HCT116 (cell line): ENCODE data around the gene ETS1. TPM values are rescaled to one million over a fixed set of nuclear protein-coding genes. Genes with fewer than 3 reads are reported as not detected.

ENCODE experiments used
- ATAC-seq: fragments of 200-7000 bp; cut with Tn5 transposase; 2 replicates; pipeline ENCODE4 v1.9.1; 2020; ENCODE audit warnings: mild to moderate bottlenecking, moderate library complexity
- BruUV-seq: library from RNA; stranded (reverse); fragments of 400-500 nt; replicated peaks from 2 replicates; lab custom pipeline; 2021; lab: Mats Ljungman, UMichigan
- CTCF ChIA-PET: fragments of 300-600 bp; sonication (Branson Sonifier 250); formaldehyde crosslinking; loops from one replicate; lab custom pipeline; 2021; ENCODE audit warnings: antibody characterized with exemption; lab: Charles Lee
- POLR2A ChIA-PET: fragments of 300-600, 350-600 bp; sonication (Branson Sonifier 250); formaldehyde crosslinking; loops from one replicate; lab custom pipeline; 2021; ENCODE audit warnings: antibody characterized with exemption; lab: Charles Lee
- RAD21 ChIA-PET, 2 experiments: fragments of 300-600 bp; sonication (Branson Sonifier 250); formaldehyde crosslinking; loops; one replicate each; lab custom pipeline; 2023; ENCODE audit warnings: low total read pairs in 2 of 2; ENCODE audit not compliant: uncharacterized antibody in 2 of 2, unreplicated experiment in 2 of 2, low non-redundant PET in 1 of 2; lab: Charles Lee
- DNase-seq: peaks from one replicate; pipeline ENCODE4 v3.0.0-alpha.2; 2010; ENCODE audit warnings: low read depth, low spot score
- H2AFZ ChIP-seq: fragments of 200-600 bp; shearing (Covaris generic), sonication (generic); 2 replicates; pipeline ENCODE4 v1.6.1; 2017; ENCODE audit warnings: low read depth, mixed run types, mixed read lengths, antibody characterized with exemption, low read length; ENCODE audit not compliant: poor library complexity, severe bottlenecking
- H3K27ac ChIP-seq: 2 replicates; pipeline ENCODE4 v1.5.1; 2012; ENCODE audit warnings: low read depth, low read length
- H3K27me3 ChIP-seq: fragments of 200-600 bp; sonication (generic); 2 replicates; pipeline ENCODE4 v1.6.1; 2016; ENCODE audit warnings: mixed run types, low read length, mixed read lengths; ENCODE audit not compliant: insufficient read depth
- H3K36me3 ChIP-seq, 2 experiments: fragments of 200-500 bp in 1 of 2; fragments of 200-600 bp in 1 of 2; sonication (Bioruptor generic) in 1 of 2; sonication (generic) in 1 of 2; 2 replicates each; pipeline versions ENCODE4 v1.5.1 to v1.6.1; 2014 to 2016; ENCODE audit warnings: low read length in 2 of 2, inconsistent platforms in 1 of 2, mixed read lengths in 1 of 2, mixed run types in 1 of 2; ENCODE audit not compliant: insufficient read depth in 2 of 2, control insufficient read depth in 1 of 2
- H3K4me1 ChIP-seq, 2 experiments: fragments of 200-600 bp in 1 of 2; sonication (generic) in 1 of 2; 2 replicates each; pipeline versions ENCODE4 v1.5.1 to v1.6.1; 2012 to 2017; ENCODE audit warnings: low read length in 2 of 2, inconsistent platforms in 1 of 2, mild to moderate bottlenecking in 1 of 2, mixed read lengths in 1 of 2, mixed run types in 1 of 2, moderate library complexity in 1 of 2; ENCODE audit not compliant: insufficient read depth in 2 of 2, control insufficient read depth in 1 of 2
- H3K4me2 ChIP-seq: fragments of 200-600 bp; sonication (generic); 2 replicates; pipeline ENCODE4 v1.6.1; 2017; ENCODE audit warnings: mixed run types, low read length, mixed read lengths
- H3K4me3 ChIP-seq, 2 experiments: fragments of 200-600 bp in 1 of 2; sonication (generic) in 1 of 2; replicated peaks in 1 of 2; 2 replicates each; pipeline ENCODE4 v1.5.1; 2011 to 2016; ENCODE audit warnings: low read length in 2 of 2, control low read depth in 1 of 2, low read depth in 1 of 2, mild to moderate bottlenecking in 1 of 2, mixed read lengths in 1 of 2, mixed run types in 1 of 2
- H3K79me2 ChIP-seq: fragments of 200-600 bp; sonication (generic); 2 replicates; pipeline ENCODE4 v1.6.1; 2017; ENCODE audit warnings: mild to moderate bottlenecking, mixed run types, low read length, moderate library complexity, mixed read lengths; ENCODE audit not compliant: insufficient read depth
- H3K9ac ChIP-seq: fragments of 200-600 bp; sonication (generic); 2 replicates; pipeline ENCODE4 v1.6.1; 2016; ENCODE audit warnings: low read length, mixed read lengths
- H3K9me2 ChIP-seq: fragments of 200-600 bp; sonication (generic), shearing (Covaris generic); 2 replicates; pipeline ENCODE4 v1.6.1; 2017; ENCODE audit warnings: mixed run types, mild to moderate bottlenecking, moderate library complexity; ENCODE audit not compliant: insufficient read depth
- H3K9me3 ChIP-seq, 2 experiments: fragments of 200-500 bp in 1 of 2; fragments of 200-600 bp in 1 of 2; sonication (Bioruptor generic) in 1 of 2; sonication (generic) in 1 of 2; 2 replicates each; pipeline ENCODE4 v1.6.1; 2014 to 2017; ENCODE audit warnings: low read length in 2 of 2, mixed read lengths in 2 of 2, inconsistent platforms in 1 of 2, low read depth in 1 of 2, mild to moderate bottlenecking in 1 of 2, mixed run types in 1 of 2, moderate library complexity in 1 of 2; ENCODE audit not compliant: control insufficient read depth in 1 of 2, insufficient read depth in 1 of 2
- H4K20me1 ChIP-seq: fragments of 200-600 bp; sonication (generic), shearing (Covaris generic); 2 replicates; pipeline ENCODE4 v1.6.1; 2017; ENCODE audit warnings: mixed run types, mild to moderate bottlenecking, moderate library complexity; ENCODE audit not compliant: insufficient read depth
- CEBPB ChIP-seq: IDR thresholded peaks from 2 replicates; pipeline ENCODE4 v1.6.1; 2012; ENCODE audit warnings: low read depth
- EGR1 ChIP-seq: IDR thresholded peaks from 2 replicates; pipeline ENCODE4 v1.6.1; 2012; ENCODE audit warnings: low read depth
- ELF1 ChIP-seq: IDR thresholded peaks from 2 replicates; pipeline ENCODE4 v1.6.1; 2012; ENCODE audit warnings: low read depth, borderline replicate concordance
- EZH2 ChIP-seq: fragments of 200-600 bp; sonication (generic); IDR thresholded peaks from 2 replicates; pipeline ENCODE4 v1.6.1; 2017; ENCODE audit warnings: antibody characterized with exemption, mixed run types
- EZH2phosphoT487 ChIP-seq: fragments of 200-600 bp; IDR thresholded peaks from 2 replicates; pipeline ENCODE4 v1.6.1; 2018; ENCODE audit warnings: antibody characterized with exemption, borderline replicate concordance
- JUND ChIP-seq: IDR thresholded peaks from 2 replicates; pipeline ENCODE4 v1.6.1; 2012
- POLR2A ChIP-seq: IDR thresholded peaks from 2 replicates; pipeline ENCODE4 v1.7.0; 2011; ENCODE audit warnings: borderline replicate concordance; ENCODE audit not compliant: insufficient read depth, insufficient read length; ENCODE audit errors: extremely low read depth
- POLR2AphosphoS5 ChIP-seq: IDR thresholded peaks from 2 replicates; pipeline ENCODE4 v1.6.1; 2011; ENCODE audit warnings: mild to moderate bottlenecking, low read depth, low read length, moderate library complexity
- SIN3A ChIP-seq: IDR thresholded peaks from 2 replicates; pipeline ENCODE4 v1.6.1; 2012; ENCODE audit warnings: low read depth
- SP1 ChIP-seq: IDR thresholded peaks from 2 replicates; pipeline ENCODE4 v1.6.1; 2012; ENCODE audit warnings: low read depth
- SRF ChIP-seq: IDR thresholded peaks from 2 replicates; pipeline ENCODE4 v1.6.1; 2012; ENCODE audit warnings: low read depth
- TCF7L2 ChIP-seq: IDR thresholded peaks from 2 replicates; pipeline ENCODE4 v1.7.0; 2011; ENCODE audit warnings: borderline replicate concordance, inconsistent platforms; ENCODE audit not compliant: insufficient read depth, insufficient read length; ENCODE audit errors: extremely low read depth
- YY1 ChIP-seq: IDR thresholded peaks from 2 replicates; pipeline ENCODE4 v1.6.1; 2011; ENCODE audit warnings: low read length, low read depth, moderate library complexity, mild to moderate bottlenecking; ENCODE audit not compliant: insufficient replicate concordance; ENCODE audit errors: extremely low read depth
- ZFX ChIP-seq: fragments of 450-650 bp; IDR thresholded peaks from 2 replicates; pipeline ENCODE4 v1.6.1; 2017
- intact Hi-C: fragments of 100-400 bp; cut with micrococcal nuclease; formaldehyde crosslinking; loops from 2 replicates; pipeline ENCODE4 v1.10.0; 2022
- total RNA-seq: library from RNA; stranded (reverse); gene quantifications from one replicate; pipeline ENCODE4 v1.2.1, GENCODE V29; 2021; ENCODE audit not compliant: unreplicated experiment
- TF ChIP-seq, protein P1 (sequence below): IDR thresholded peaks from 2 replicates; pipeline ENCODE4 v1.6.1; 2012
- TF ChIP-seq, protein P2 (sequence below): IDR thresholded peaks from 2 replicates; pipeline ENCODE4 v1.6.1; 2011; ENCODE audit warnings: mild to moderate bottlenecking, low read length, moderate library complexity; ENCODE audit not compliant: insufficient replicate concordance; ENCODE audit errors: extremely low read depth
- TF ChIP-seq, protein P3 (sequence below): IDR thresholded peaks from 2 replicates; pipeline ENCODE4 v1.6.1; 2012; ENCODE audit warnings: low read depth
- TF ChIP-seq, protein P4 (sequence below), 3 experiments: fragments of 200-600 bp in 1 of 3; sonication (generic) in 1 of 3; IDR thresholded peaks in 2 of 3; conservative IDR thresholded peaks in 1 of 3; 2 replicates each; pipeline ENCODE4 v1.5.1; 2012 to 2017; ENCODE audit warnings: low read depth in 2 of 3, low read length in 2 of 3, antibody characterized with exemption in 1 of 3, borderline replicate concordance in 1 of 3, control low read depth in 1 of 3, mild to moderate bottlenecking in 1 of 3, mixed read lengths in 1 of 3, mixed run types in 1 of 3, moderate library complexity in 1 of 3; ENCODE audit not compliant: insufficient read depth in 1 of 3

The ETS1 gene
- total RNA-seq, 1 experiment from 2014 or later: 9.2 TPM

DNA sequence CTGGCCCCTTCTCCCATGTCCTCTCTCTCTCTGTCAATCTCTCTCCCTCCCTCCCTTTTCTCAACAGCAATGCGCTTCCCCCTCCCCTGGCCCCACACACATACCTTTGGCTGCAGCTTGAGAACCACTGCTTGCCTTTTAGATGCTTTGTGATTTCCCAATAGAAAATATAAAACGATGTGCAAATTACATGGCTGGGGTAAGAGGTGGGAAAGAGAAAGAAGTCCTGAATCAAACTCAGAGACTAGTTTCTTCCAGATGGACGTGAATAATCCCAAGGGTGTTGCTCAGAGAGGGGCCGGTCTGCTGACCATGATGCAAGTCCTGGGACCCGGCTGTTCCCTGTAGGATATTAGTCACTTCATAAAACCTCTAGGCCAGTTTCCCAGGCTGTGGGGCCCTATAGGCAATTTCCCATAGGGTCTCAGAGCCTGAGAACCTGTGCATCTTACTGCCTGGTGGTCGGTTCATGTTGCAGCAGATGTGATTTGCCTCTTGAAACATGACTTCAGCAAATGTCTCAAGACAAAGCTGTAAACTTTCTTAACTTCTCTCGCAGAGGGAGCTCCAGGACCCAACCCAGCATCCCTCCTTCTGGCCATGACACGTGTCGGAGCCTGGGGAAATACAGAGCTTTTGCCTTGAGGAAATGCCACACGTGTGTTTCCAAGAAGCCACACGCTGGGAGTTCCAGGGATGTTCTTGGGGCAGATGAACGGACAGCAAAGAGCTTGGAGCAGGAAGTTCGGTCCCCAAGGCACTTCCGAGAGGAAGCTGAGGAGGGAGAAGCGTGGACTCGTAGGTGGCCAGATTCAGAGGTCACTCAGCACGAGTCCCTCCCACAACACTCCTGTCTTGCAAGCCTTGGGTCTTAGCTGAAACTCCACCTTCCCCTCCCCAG is 34.5 kb upstream of the ETS1 start:
- Histone ChIP-seq H3K79me2 (no peaks in the 10 kb centered on the region), H3K9me2 (no peaks in the 10 kb centered on the region), H2AFZ (no peak overlapping the region), H3K9ac (no peak overlapping the region), H3K9me3 (no peaks in the 10 kb centered on the region), H3K27me3 (peaks cover 34% of the 10 kb centered on the region), H3K4me1 (no peaks in the 10 kb centered on the region), H3K36me3 (no peaks in the 10 kb centered on the region), H3K4me3 (no peak overlapping the region), H4K20me1 (no peaks in the 10 kb centered on the region), H3K27ac (no peak overlapping the region), H3K4me2 (no peak overlapping the region)
- intact Hi-C loops: no loop called here
- no peak for ATAC-seq
- no TSS peak for BruUV-seq
- ChIA-PET POLR2A (no interaction called here), RAD21 (no interaction called here), CTCF (no interaction called here)
- TF ChIP-seq, protein P1, sequence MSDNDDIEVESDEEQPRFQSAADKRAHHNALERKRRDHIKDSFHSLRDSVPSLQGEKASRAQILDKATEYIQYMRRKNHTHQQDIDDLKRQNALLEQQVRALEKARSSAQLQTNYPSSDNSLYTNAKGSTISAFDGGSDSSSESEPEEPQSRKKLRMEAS: no peak
- TF ChIP-seq SIN3A: no peak
- no peak for TF ChIP-seq ELF1
- TF ChIP-seq EGR1: no peak
- TF ChIP-seq TCF7L2: no peak
- TF ChIP-seq EZH2: no peak
- no peak for TF ChIP-seq JUND
- TF ChIP-seq, protein P2, sequence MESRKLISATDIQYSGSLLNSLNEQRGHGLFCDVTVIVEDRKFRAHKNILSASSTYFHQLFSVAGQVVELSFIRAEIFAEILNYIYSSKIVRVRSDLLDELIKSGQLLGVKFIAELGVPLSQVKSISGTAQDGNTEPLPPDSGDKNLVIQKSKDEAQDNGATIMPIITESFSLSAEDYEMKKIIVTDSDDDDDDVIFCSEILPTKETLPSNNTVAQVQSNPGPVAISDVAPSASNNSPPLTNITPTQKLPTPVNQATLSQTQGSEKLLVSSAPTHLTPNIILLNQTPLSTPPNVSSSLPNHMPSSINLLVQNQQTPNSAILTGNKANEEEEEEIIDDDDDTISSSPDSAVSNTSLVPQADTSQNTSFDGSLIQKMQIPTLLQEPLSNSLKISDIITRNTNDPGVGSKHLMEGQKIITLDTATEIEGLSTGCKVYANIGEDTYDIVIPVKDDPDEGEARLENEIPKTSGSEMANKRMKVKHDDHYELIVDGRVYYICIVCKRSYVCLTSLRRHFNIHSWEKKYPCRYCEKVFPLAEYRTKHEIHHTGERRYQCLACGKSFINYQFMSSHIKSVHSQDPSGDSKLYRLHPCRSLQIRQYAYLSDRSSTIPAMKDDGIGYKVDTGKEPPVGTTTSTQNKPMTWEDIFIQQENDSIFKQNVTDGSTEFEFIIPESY: no peak
- no peak for TF ChIP-seq YY1
- no peak for TF ChIP-seq SRF
- no peak for TF ChIP-seq POLR2A
- TF ChIP-seq, protein P3, sequence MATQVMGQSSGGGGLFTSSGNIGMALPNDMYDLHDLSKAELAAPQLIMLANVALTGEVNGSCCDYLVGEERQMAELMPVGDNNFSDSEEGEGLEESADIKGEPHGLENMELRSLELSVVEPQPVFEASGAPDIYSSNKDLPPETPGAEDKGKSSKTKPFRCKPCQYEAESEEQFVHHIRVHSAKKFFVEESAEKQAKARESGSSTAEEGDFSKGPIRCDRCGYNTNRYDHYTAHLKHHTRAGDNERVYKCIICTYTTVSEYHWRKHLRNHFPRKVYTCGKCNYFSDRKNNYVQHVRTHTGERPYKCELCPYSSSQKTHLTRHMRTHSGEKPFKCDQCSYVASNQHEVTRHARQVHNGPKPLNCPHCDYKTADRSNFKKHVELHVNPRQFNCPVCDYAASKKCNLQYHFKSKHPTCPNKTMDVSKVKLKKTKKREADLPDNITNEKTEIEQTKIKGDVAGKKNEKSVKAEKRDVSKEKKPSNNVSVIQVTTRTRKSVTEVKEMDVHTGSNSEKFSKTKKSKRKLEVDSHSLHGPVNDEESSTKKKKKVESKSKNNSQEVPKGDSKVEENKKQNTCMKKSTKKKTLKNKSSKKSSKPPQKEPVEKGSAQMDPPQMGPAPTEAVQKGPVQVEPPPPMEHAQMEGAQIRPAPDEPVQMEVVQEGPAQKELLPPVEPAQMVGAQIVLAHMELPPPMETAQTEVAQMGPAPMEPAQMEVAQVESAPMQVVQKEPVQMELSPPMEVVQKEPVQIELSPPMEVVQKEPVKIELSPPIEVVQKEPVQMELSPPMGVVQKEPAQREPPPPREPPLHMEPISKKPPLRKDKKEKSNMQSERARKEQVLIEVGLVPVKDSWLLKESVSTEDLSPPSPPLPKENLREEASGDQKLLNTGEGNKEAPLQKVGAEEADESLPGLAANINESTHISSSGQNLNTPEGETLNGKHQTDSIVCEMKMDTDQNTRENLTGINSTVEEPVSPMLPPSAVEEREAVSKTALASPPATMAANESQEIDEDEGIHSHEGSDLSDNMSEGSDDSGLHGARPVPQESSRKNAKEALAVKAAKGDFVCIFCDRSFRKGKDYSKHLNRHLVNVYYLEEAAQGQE: no peak
- TF ChIP-seq, protein P4, sequence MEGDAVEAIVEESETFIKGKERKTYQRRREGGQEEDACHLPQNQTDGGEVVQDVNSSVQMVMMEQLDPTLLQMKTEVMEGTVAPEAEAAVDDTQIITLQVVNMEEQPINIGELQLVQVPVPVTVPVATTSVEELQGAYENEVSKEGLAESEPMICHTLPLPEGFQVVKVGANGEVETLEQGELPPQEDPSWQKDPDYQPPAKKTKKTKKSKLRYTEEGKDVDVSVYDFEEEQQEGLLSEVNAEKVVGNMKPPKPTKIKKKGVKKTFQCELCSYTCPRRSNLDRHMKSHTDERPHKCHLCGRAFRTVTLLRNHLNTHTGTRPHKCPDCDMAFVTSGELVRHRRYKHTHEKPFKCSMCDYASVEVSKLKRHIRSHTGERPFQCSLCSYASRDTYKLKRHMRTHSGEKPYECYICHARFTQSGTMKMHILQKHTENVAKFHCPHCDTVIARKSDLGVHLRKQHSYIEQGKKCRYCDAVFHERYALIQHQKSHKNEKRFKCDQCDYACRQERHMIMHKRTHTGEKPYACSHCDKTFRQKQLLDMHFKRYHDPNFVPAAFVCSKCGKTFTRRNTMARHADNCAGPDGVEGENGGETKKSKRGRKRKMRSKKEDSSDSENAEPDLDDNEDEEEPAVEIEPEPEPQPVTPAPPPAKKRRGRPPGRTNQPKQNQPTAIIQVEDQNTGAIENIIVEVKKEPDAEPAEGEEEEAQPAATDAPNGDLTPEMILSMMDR (IDR thresholded peaks at IDR 0.05 in 2 of 3, conservative IDR thresholded peaks at IDR 0.05 in 1 of 3; ENCODE audit: borderline replicate concordance in 1 of 3, insufficient read depth in 1 of 3, low read depth in 2 of 3, low read length in 2 of 3): no peak
- no peak for TF ChIP-seq ZFX
- no peak for TF ChIP-seq EZH2phosphoT487
- TF ChIP-seq CEBPB: no peak
- TF ChIP-seq POLR2AphosphoS5: no peak
- no peak for TF ChIP-seq SP1
- no peak for DNase-seq
